GM23338 (cell line): Measurements from ENCODE around the gene PPP2R5D. TPM values are rescaled to one million over a fixed set of nuclear protein-coding genes. Genes with fewer than 3 reads are reported as not detected.

Experiments used
- ATAC-seq: fragments of 200-7000 bp; cut with Tn5 transposase; 3 replicates; pipeline ENCODE4 v1.9.1; 2020
- DNase-seq: peaks from one replicate; pipeline ENCODE4 v3.0.0-alpha.2; 2015; ENCODE audit warnings: low spot score
- H2AFZ ChIP-seq: fragments of 200-600 bp; sonication (generic); 2 replicates; pipeline ENCODE4 v1.8.0; 2016; ENCODE audit warnings: antibody characterized with exemption, mild to moderate bottlenecking, moderate library complexity
- H3F3A ChIP-seq: fragments of 200-600 bp; sonication (generic); replicated peaks from 2 replicates; pipeline ENCODE4 v1.8.0; 2017; ENCODE audit warnings: antibody characterized with exemption, mixed run types, low read depth
- H3K27ac ChIP-seq: fragments of 200-600 bp; sonication (generic); 2 replicates; pipeline ENCODE4 v1.6.1; 2016; ENCODE audit warnings: low read depth
- H3K27me3 ChIP-seq: fragments of 200-600 bp; sonication (generic); 2 replicates; pipeline ENCODE4 v1.8.0; 2016; ENCODE audit warnings: mild to moderate bottlenecking, mixed run types, moderate library complexity; ENCODE audit not compliant: insufficient read depth
- H3K36me3 ChIP-seq: fragments of 200-600 bp; sonication (generic); 2 replicates; pipeline ENCODE4 v1.8.0; 2016; ENCODE audit warnings: mild to moderate bottlenecking; ENCODE audit not compliant: insufficient read depth
- H3K4me1 ChIP-seq: fragments of 200-600 bp; sonication (generic); 2 replicates; pipeline ENCODE4 v1.8.0; 2016; ENCODE audit warnings: mild to moderate bottlenecking, moderate library complexity; ENCODE audit not compliant: insufficient read depth
- H3K4me2 ChIP-seq: fragments of 200-600 bp; sonication (generic); 2 replicates; pipeline ENCODE4 v1.7.1; 2017; ENCODE audit warnings: mixed run types
- H3K4me3 ChIP-seq: fragments of 200-600 bp; sonication (generic); 2 replicates; pipeline ENCODE4 v1.6.1; 2016; ENCODE audit warnings: mixed run types
- H3K79me2 ChIP-seq: fragments of 200-600 bp; sonication (generic); replicated peaks from 2 replicates; pipeline ENCODE4 v1.8.0; 2017; ENCODE audit warnings: mild to moderate bottlenecking; ENCODE audit not compliant: insufficient read depth
- H3K9me2 ChIP-seq: fragments of 200-600 bp; sonication (generic); 2 replicates; pipeline ENCODE4 v1.8.0; 2017; ENCODE audit not compliant: insufficient read depth
- H4K20me1 ChIP-seq: fragments of 200-600 bp; sonication (generic); replicated peaks from 2 replicates; pipeline ENCODE4 v1.8.0; 2017; ENCODE audit warnings: mild to moderate bottlenecking; ENCODE audit not compliant: insufficient read depth
- H3K27ac Mint-ChIP-seq: 2 replicates; pipeline ENCODE4 v1.8.0; 2020; ENCODE audit warnings: inconsistent platforms, mild to moderate bottlenecking, moderate library complexity, mixed read lengths
- H3K27me3 Mint-ChIP-seq: 3 replicates; pipeline ENCODE4 v1.8.0; 2022; ENCODE audit warnings: low read depth, mild to moderate bottlenecking, moderate library complexity, mixed read lengths, inconsistent platforms; ENCODE audit not compliant: insufficient read depth, poor library complexity
- H3K36me3 Mint-ChIP-seq: 3 replicates; pipeline ENCODE4 v1.8.0; 2021; ENCODE audit warnings: low read depth, mild to moderate bottlenecking, inconsistent platforms, moderate library complexity, mixed read lengths
- H3K4me1 Mint-ChIP-seq: 3 replicates; pipeline ENCODE4 v1.8.0; 2020; ENCODE audit warnings: mild to moderate bottlenecking, inconsistent platforms, mixed read lengths
- H3K4me3 Mint-ChIP-seq: 3 replicates; pipeline ENCODE4 v1.8.0; 2021; ENCODE audit warnings: moderate library complexity, mild to moderate bottlenecking, inconsistent platforms, mixed read lengths
- H3K9me3 Mint-ChIP-seq: 3 replicates; pipeline ENCODE4 v1.8.0; 2020; ENCODE audit warnings: moderate library complexity, mild to moderate bottlenecking, inconsistent platforms, mixed read lengths
- CREB1 ChIP-seq: fragments of 250-450 bp; sonication (Bioruptor Pico); IDR thresholded peaks from 2 replicates; pipeline ENCODE4 v1.5.0; 2020; ENCODE audit warnings: low read depth, mild to moderate bottlenecking, moderate library complexity
- EZH2phosphoT487 ChIP-seq: fragments of 200-600 bp; sonication (generic); IDR thresholded peaks from one replicate; pipeline ENCODE4 v1.8.1; 2018; ENCODE audit warnings: antibody characterized with exemption; ENCODE audit not compliant: unreplicated experiment
- NANOG ChIP-seq: IDR thresholded peaks from 2 replicates; pipeline ENCODE4 v1.6.1; 2016; ENCODE audit warnings: antibody characterized with exemption, borderline replicate concordance
- ZNF114 ChIP-seq: fragments of 250-450 bp; sonication (Bioruptor Pico); IDR thresholded peaks from 2 replicates; pipeline ENCODE4 v1.5.0; 2020; ENCODE audit warnings: mild to moderate bottlenecking, moderate library complexity
- ZNF331 ChIP-seq: fragments of 250-450 bp; sonication (Bioruptor Pico); IDR thresholded peaks from 2 replicates; pipeline ENCODE4 v1.5.0; 2020; ENCODE audit warnings: low read depth, mild to moderate bottlenecking, moderate library complexity
- polyA plus RNA-seq: library from polyadenylated mRNA; unstranded; fragments of >200 nt; fragmentation: Nextera tagmentation; extraction: Ambion mirVana; gene quantifications from 2 replicates; pipeline ENCODE4 v1.2.1, GENCODE V29; 2016
- total RNA-seq: library from RNA; depleted of rRNA; stranded (reverse); fragments of >200 nt; shearing (Covaris generic); gene quantifications from 2 replicates; pipeline ENCODE4 v1.2.3, GENCODE V29; 2014
- TF ChIP-seq, protein P1 (sequence below): IDR thresholded peaks from 2 replicates; pipeline ENCODE4 v1.6.1; 2016; ENCODE audit warnings: antibody characterized with exemption
- TF ChIP-seq, protein P2 (sequence below): IDR thresholded peaks from one replicate; pipeline ENCODE4 v1.6.1; 2018; ENCODE audit warnings: antibody characterized with exemption; ENCODE audit not compliant: unreplicated experiment
- TF ChIP-seq, protein P3 (sequence below), 2 experiments: fragments of 200-600 bp in 1 of 2; sonication (generic) in 1 of 2; conservative IDR thresholded peaks; 2 replicates each; pipeline versions ENCODE4 v1.5.1 to v1.6.1; 2016 to 2017; ENCODE audit warnings: antibody characterized with exemption in 2 of 2, low read depth in 2 of 2, mild to moderate bottlenecking in 2 of 2, moderate library complexity in 1 of 2

The PPP2R5D gene
- total and polyA plus RNA-seq, 2 experiments from 2014 or later, result 20.0 to 55.3 TPM

DNA sequence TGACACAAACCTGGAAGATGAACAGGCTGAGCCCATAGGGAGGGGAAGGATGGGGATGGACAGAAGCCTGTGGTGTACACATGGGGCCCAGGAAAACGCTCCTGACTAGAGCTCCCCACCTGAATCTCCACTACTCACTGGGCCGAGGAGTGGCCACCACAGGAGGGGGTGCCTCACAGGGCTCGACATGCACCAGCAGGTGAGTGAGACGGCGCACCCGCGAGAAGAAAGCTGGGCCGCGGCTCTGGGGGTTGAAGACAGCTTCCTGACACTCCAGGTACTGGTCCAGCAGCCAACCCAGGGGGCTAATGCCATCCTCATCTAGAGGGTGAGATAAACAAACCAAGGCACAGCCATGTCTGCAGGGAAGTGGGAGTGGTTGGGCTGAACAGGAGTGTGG is 58.9 kb downstream of the PPP2R5D start:
- H3K4me1 ChIP-seq, result no peaks in the 10 kb centered on the region
- H3K9me2 ChIP-seq, result no peaks in the 10 kb centered on the region
- H3K4me2 ChIP-seq, result no peak overlapping the region
- Mint-ChIP-seq H3K36me3 (peaks cover 35% of the 10 kb centered on the region), H3K4me3 (no peak overlapping the region; the same call in 2 of the 3 replicates), H3K4me1 (no peaks in the 10 kb centered on the region), H3K27ac (no peak overlapping the region), H3K27me3 (peaks cover 9% of the 10 kb centered on the region), H3K9me3 (no peaks in the 10 kb centered on the region)
- H3F3A ChIP-seq, result no peaks in the 10 kb centered on the region
- H2AFZ ChIP-seq, result no peak overlapping the region
- no peak overlapping the region for H3K27ac ChIP-seq
- no peaks in the 10 kb centered on the region for H3K27me3 ChIP-seq
- H3K4me3 ChIP-seq, result no peak overlapping the region
- H3K79me2 ChIP-seq, result no peaks in the 10 kb centered on the region
- TF ChIP-seq, protein P1, sequence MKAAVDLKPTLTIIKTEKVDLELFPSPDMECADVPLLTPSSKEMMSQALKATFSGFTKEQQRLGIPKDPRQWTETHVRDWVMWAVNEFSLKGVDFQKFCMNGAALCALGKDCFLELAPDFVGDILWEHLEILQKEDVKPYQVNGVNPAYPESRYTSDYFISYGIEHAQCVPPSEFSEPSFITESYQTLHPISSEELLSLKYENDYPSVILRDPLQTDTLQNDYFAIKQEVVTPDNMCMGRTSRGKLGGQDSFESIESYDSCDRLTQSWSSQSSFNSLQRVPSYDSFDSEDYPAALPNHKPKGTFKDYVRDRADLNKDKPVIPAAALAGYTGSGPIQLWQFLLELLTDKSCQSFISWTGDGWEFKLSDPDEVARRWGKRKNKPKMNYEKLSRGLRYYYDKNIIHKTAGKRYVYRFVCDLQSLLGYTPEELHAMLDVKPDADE, result no peak
- no peak for TF ChIP-seq EZH2phosphoT487
- TF ChIP-seq, protein P2, sequence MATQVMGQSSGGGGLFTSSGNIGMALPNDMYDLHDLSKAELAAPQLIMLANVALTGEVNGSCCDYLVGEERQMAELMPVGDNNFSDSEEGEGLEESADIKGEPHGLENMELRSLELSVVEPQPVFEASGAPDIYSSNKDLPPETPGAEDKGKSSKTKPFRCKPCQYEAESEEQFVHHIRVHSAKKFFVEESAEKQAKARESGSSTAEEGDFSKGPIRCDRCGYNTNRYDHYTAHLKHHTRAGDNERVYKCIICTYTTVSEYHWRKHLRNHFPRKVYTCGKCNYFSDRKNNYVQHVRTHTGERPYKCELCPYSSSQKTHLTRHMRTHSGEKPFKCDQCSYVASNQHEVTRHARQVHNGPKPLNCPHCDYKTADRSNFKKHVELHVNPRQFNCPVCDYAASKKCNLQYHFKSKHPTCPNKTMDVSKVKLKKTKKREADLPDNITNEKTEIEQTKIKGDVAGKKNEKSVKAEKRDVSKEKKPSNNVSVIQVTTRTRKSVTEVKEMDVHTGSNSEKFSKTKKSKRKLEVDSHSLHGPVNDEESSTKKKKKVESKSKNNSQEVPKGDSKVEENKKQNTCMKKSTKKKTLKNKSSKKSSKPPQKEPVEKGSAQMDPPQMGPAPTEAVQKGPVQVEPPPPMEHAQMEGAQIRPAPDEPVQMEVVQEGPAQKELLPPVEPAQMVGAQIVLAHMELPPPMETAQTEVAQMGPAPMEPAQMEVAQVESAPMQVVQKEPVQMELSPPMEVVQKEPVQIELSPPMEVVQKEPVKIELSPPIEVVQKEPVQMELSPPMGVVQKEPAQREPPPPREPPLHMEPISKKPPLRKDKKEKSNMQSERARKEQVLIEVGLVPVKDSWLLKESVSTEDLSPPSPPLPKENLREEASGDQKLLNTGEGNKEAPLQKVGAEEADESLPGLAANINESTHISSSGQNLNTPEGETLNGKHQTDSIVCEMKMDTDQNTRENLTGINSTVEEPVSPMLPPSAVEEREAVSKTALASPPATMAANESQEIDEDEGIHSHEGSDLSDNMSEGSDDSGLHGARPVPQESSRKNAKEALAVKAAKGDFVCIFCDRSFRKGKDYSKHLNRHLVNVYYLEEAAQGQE, result no peak
- TF ChIP-seq, protein P3, sequence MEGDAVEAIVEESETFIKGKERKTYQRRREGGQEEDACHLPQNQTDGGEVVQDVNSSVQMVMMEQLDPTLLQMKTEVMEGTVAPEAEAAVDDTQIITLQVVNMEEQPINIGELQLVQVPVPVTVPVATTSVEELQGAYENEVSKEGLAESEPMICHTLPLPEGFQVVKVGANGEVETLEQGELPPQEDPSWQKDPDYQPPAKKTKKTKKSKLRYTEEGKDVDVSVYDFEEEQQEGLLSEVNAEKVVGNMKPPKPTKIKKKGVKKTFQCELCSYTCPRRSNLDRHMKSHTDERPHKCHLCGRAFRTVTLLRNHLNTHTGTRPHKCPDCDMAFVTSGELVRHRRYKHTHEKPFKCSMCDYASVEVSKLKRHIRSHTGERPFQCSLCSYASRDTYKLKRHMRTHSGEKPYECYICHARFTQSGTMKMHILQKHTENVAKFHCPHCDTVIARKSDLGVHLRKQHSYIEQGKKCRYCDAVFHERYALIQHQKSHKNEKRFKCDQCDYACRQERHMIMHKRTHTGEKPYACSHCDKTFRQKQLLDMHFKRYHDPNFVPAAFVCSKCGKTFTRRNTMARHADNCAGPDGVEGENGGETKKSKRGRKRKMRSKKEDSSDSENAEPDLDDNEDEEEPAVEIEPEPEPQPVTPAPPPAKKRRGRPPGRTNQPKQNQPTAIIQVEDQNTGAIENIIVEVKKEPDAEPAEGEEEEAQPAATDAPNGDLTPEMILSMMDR (conservative IDR thresholded peaks at IDR 0.05; ENCODE audit: low read depth in 2 of 2), result no peak
- TF ChIP-seq ZNF331, result no peak
- no peak for TF ChIP-seq NANOG
- TF ChIP-seq ZNF114 (CRISPR knock-in tag), result no peak
- no peaks in the 10 kb centered on the region for H3K36me3 ChIP-seq
- no peaks in the 10 kb centered on the region for H4K20me1 ChIP-seq
- DNase-seq (no peak), ATAC-seq (no peak)

DNA sequence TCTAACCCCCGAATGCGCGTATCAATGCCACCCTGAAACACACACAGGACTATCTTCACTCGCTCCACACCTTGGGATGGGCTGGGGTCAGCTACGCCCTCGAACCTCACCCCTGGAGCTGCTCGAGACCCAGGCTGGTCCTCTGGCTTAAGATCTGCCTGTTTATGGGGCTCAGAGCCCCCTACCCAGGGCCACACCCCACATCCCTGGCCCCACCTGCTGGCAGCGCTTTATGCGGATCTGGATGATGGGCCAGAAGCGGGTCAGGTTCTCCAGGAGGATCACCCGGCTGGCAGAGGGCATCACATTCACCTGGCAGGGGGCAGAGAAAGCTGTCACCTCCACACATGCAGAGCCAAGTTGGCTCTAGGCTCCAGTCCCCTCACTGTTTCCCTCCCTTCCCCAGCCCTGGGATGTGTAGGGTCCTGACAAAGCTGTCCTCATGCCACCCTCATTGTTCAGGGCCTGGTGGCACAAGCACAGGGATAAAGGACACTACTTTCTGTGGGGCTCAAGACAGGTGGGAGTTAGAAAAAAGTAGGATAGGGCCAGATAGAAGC is 61.1 kb downstream of the PPP2R5D start:
- peaks cover 43% of the 10 kb centered on the region for H3K36me3 Mint-ChIP-seq
- H3K36me3 ChIP-seq, result no peaks in the 10 kb centered on the region
- no peak for ATAC-seq

More for the DNA sequence above, 61.1 kb downstream of the PPP2R5D start:
- H3K4me2 ChIP-seq, result no peak overlapping the region
- DNase-seq, result no peak
- Mint-ChIP-seq H3K4me1 (peaks cover under 1% of the 10 kb centered on the region; the same call in 1 of the 3 replicates), H3K27me3 (peaks cover 9% of the 10 kb centered on the region), H3K4me3 (no peak overlapping the region), H3K9me3 (no peaks in the 10 kb centered on the region), H3K27ac (no peak overlapping the region)
- TF ChIP-seq, protein P3 (conservative IDR thresholded peaks at IDR 0.05; ENCODE audit: low read depth in 2 of 2), result 0 out of 4 replicates have a peak, but pooled peaks of 1 of the 2 experiments have one; percentile 1
- TF ChIP-seq CREB1 (CRISPR knock-in tag), result no peak
- H3K4me1 ChIP-seq, result no peaks in the 10 kb centered on the region
- H3F3A ChIP-seq, result no peaks in the 10 kb centered on the region
- no peak overlapping the region for H2AFZ ChIP-seq
- H3K9me2 ChIP-seq, result no peaks in the 10 kb centered on the region
- H3K27me3 ChIP-seq, result no peaks in the 10 kb centered on the region
- H4K20me1 ChIP-seq, result no peaks in the 10 kb centered on the region
- H3K79me2 ChIP-seq, result no peaks in the 10 kb centered on the region
- H3K27ac ChIP-seq, result no peak overlapping the region
- no peak overlapping the region for H3K4me3 ChIP-seq
